ENCODE results near the gene THTPA.
A peak's percentile ranks its signal among the peaks of the same experiment; 100 is the strongest.
"Not testable (repeated sequence)": the region's sequence is repeated elsewhere in the genome, so short reads cannot be mapped to it uniquely, and the experiment has no call there.

THTPA gene

DNA sequence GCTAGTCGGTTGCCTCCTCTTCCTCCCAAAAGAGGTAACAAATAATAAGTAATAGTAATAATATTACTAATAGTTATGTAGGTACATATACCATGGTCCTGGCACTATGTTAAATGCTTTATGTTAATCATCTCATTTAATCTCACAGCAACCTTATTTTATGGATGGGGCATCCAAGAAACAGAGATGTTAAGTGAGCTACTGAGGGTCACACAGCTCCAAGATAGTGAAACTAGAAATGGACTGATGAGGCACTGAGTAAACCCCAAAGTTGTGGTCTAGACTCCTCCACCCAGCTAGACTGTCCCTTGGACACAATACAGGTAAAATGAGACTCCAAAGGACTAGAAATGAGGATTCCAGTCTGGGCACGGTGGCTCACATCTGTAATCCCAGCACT lies 19.6 kb upstream of the THTPA start:
- H3K9ac ChIP-seq (ENCODE audit: low read length): no peak overlapping the region
- H3K9me3 ChIP-seq (ENCODE audit: insufficient read depth, low read depth, low read length): no peaks in the 10 kb centered on the region
- H2BK12ac ChIP-seq (ENCODE audit: low read length): no peak overlapping the region
- H2BK5ac ChIP-seq (ENCODE audit: low read depth, low read length, poor library complexity): no peak overlapping the region
- no peaks in the 10 kb centered on the region for H3K36me3 ChIP-seq (ENCODE audit: control insufficient read depth in 1 of 2, insufficient read depth in 2 of 2, low read length in 2 of 2)
- H3K27ac ChIP-seq (ENCODE audit: low read depth, low read length): no peak overlapping the region
- no peaks in the 10 kb centered on the region for H3K79me2 ChIP-seq (ENCODE audit: control insufficient read depth, insufficient read depth, low read length, poor library complexity)
- no peak overlapping the region for H4K12ac ChIP-seq (ENCODE audit: low read depth, low read length)
- H2AK5ac ChIP-seq (ENCODE audit: low read length): no peak overlapping the region
- no peak overlapping the region for H4K91ac ChIP-seq (ENCODE audit: low read depth, low read length)
- no peak overlapping the region for H3K4ac ChIP-seq (ENCODE audit: low read depth, low read length)
- no peak overlapping the region for H2BK120ac ChIP-seq (ENCODE audit: insufficient read depth, low read length, poor library complexity)
- H3K79me1 ChIP-seq (ENCODE audit: low read length): no peaks in the 10 kb centered on the region
- H3K4me2 ChIP-seq (ENCODE audit: low read length): no peak overlapping the region
- no peak for DNase-seq
- no CpG with 5 or more reads among the region's 2 CpGs for WGBS (ENCODE audit: extremely low coverage, insufficient coverage, insufficient read length)
- no peak overlapping the region for H3K14ac ChIP-seq (ENCODE audit: low read length)
- H2AFZ ChIP-seq (ENCODE audit: insufficient read depth, low read length, poor library complexity): no peak overlapping the region
- no peaks in the 10 kb centered on the region for H3K27me3 ChIP-seq (ENCODE audit: insufficient read depth, low read length)
- no peak overlapping the region for H3K4me3 ChIP-seq (ENCODE audit: low read depth, low read length)
- H3K4me1 ChIP-seq (ENCODE audit: control insufficient read depth in 1 of 2, insufficient read depth in 2 of 2, low read length in 2 of 2): no peaks in the 10 kb centered on the region
- H3K23ac ChIP-seq (ENCODE audit: low read length): no peak overlapping the region
- no peak overlapping the region for H3K18ac ChIP-seq (ENCODE audit: low read length)
- no peak overlapping the region for H4K8ac ChIP-seq (ENCODE audit: low read depth, low read length)

- H3K4me1 ChIP-seq (ENCODE audit: control insufficient read depth in 1 of 2, insufficient read depth in 2 of 2, low read length in 2 of 2); H2BK12ac ChIP-seq (ENCODE audit: low read length); H3K27me3 ChIP-seq (ENCODE audit: insufficient read depth, low read length); H3K27ac ChIP-seq (ENCODE audit: low read depth, low read length); DNase-seq; H3K14ac ChIP-seq (ENCODE audit: low read length); H3K36me3 ChIP-seq (ENCODE audit: control insufficient read depth in 1 of 2, insufficient read depth in 2 of 2, low read length in 2 of 2); H3K4me3 ChIP-seq (ENCODE audit: low read depth, low read length); H2BK120ac ChIP-seq (ENCODE audit: insufficient read depth, low read length, poor library complexity); H3K9ac ChIP-seq (ENCODE audit: low read length); H4K12ac ChIP-seq (ENCODE audit: low read depth, low read length); H3K18ac ChIP-seq (ENCODE audit: low read length); H3K79me1 ChIP-seq (ENCODE audit: low read length); H2AK5ac ChIP-seq (ENCODE audit: low read length); H3K4me2 ChIP-seq (ENCODE audit: low read length); H3K23ac ChIP-seq (ENCODE audit: low read length); H3K9me3 ChIP-seq (ENCODE audit: insufficient read depth, low read depth, low read length); H4K8ac ChIP-seq (ENCODE audit: low read depth, low read length); H2BK5ac ChIP-seq (ENCODE audit: low read depth, low read length, poor library complexity); H4K91ac ChIP-seq (ENCODE audit: low read depth, low read length); H3K4ac ChIP-seq (ENCODE audit: low read depth, low read length); H2AFZ ChIP-seq (ENCODE audit: insufficient read depth, low read length, poor library complexity); H3K79me2 ChIP-seq (ENCODE audit: control insufficient read depth, insufficient read depth, low read length, poor library complexity): not testable (repeated sequence)
- WGBS (ENCODE audit: extremely low coverage, insufficient coverage, insufficient read length): no CpG with 5 or more reads among the region's 6 CpGs
Measured at GRCh38 chr14:23536906-23537305, 19.2 kb upstream of the THTPA start.

DNA sequence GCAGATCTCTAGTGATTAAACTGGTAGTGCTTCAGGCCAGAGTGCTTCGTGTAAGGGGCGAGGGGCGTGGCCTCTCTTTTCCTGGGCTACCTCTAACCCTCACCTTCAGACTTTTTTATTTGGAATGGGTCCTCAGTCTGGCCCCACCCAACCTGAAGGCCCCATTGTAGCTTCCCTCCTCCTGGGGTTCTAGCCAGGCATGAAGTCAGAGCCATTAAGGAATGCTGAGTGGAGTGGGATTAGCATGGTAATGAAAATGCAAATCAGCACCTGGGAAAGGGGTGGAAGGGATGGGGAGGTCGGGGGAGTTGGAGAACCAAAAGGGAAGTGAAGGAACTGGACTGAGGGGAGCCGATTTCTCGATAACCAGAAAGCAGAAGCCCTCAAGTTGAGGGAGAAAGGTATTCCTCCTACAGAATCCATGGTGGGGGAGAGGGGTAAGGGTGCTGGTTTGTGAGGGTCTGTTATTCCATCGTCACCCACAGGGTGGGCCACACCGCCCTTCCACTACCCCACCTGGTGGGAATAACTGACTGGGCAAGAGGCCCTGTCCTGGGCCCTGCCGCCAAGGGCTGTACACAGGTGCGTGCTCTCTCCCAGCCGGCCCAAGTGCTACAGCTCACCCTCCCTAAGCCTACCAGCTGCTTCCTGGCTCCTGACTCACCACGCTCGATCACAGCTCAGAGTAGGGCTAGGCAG lies 18.6 kb upstream of the THTPA start:
- Histone ChIP-seq H4K8ac (ENCODE audit: low read depth, low read length) (no peak overlapping the region), H3K18ac (ENCODE audit: low read length) (no peak overlapping the region), H4K91ac (ENCODE audit: low read depth, low read length) (no peak overlapping the region), H3K4me1 (ENCODE audit: control insufficient read depth in 1 of 2, insufficient read depth in 2 of 2, low read length in 2 of 2) (no peaks in the 10 kb centered on the region), H2AK5ac (ENCODE audit: low read length) (no peak overlapping the region), H3K79me2 (ENCODE audit: control insufficient read depth, insufficient read depth, low read length, poor library complexity) (no peaks in the 10 kb centered on the region), H3K27ac (ENCODE audit: low read depth, low read length) (no peak overlapping the region), H3K79me1 (ENCODE audit: low read length) (no peaks in the 10 kb centered on the region), H2BK12ac (ENCODE audit: low read length) (no peak overlapping the region), H3K4me2 (ENCODE audit: low read length) (no peak overlapping the region), H3K27me3 (ENCODE audit: insufficient read depth, low read length) (no peaks in the 10 kb centered on the region), H3K36me3 (ENCODE audit: control insufficient read depth in 1 of 2, insufficient read depth in 2 of 2, low read length in 2 of 2) (no peaks in the 10 kb centered on the region), H3K4me3 (ENCODE audit: low read depth, low read length) (no peak overlapping the region), H3K23ac (ENCODE audit: low read length) (no peak overlapping the region), H3K4ac (ENCODE audit: low read depth, low read length) (no peak overlapping the region), H3K9ac (ENCODE audit: low read length) (no peak overlapping the region), H2AFZ (ENCODE audit: insufficient read depth, low read length, poor library complexity) (no peak overlapping the region), H3K9me3 (ENCODE audit: insufficient read depth, low read depth, low read length) (no peaks in the 10 kb centered on the region), H2BK5ac (ENCODE audit: low read depth, low read length, poor library complexity) (no peak overlapping the region), H4K12ac (ENCODE audit: low read depth, low read length) (no peak overlapping the region), H2BK120ac (ENCODE audit: insufficient read depth, low read length, poor library complexity) (no peak overlapping the region), H3K14ac (ENCODE audit: low read length) (no peak overlapping the region)
- DNase-seq: peak in 1 of 2 donors; percentile 5
- WGBS (ENCODE audit: extremely low coverage, insufficient coverage, insufficient read length): no CpG with 5 or more reads among the region's 13 CpGs

GRCh38 chr14:23538050-23538718 lies 17.9 kb upstream of the THTPA start:
- no peaks in the 10 kb centered on the region for H3K36me3 ChIP-seq (ENCODE audit: control insufficient read depth in 1 of 2, insufficient read depth in 2 of 2, low read length in 2 of 2)
- no peak overlapping the region for H4K91ac ChIP-seq (ENCODE audit: low read depth, low read length)
- H3K9me3 ChIP-seq (ENCODE audit: insufficient read depth, low read depth, low read length): no peaks in the 10 kb centered on the region
- no peak overlapping the region for H3K4ac ChIP-seq (ENCODE audit: low read depth, low read length)
- no peak overlapping the region for H3K23ac ChIP-seq (ENCODE audit: low read length)
- no peak overlapping the region for H3K18ac ChIP-seq (ENCODE audit: low read length)
- no peak overlapping the region for H3K4me3 ChIP-seq (ENCODE audit: low read depth, low read length)
- no CpG with 5 or more reads among the region's 10 CpGs for WGBS (ENCODE audit: extremely low coverage, insufficient coverage, insufficient read length)
- no peak overlapping the region for H3K9ac ChIP-seq (ENCODE audit: low read length)
- no peak overlapping the region for H2BK120ac ChIP-seq (ENCODE audit: insufficient read depth, low read length, poor library complexity)
- DNase-seq: no peak
- H2AK5ac ChIP-seq (ENCODE audit: low read length): no peak overlapping the region
- H4K12ac ChIP-seq (ENCODE audit: low read depth, low read length): no peak overlapping the region
- no peak overlapping the region for H2BK12ac ChIP-seq (ENCODE audit: low read length)
- H3K79me1 ChIP-seq (ENCODE audit: low read length): no peaks in the 10 kb centered on the region
- H3K14ac ChIP-seq (ENCODE audit: low read length): no peak overlapping the region
- H3K4me2 ChIP-seq (ENCODE audit: low read length): no peak overlapping the region
- no peak overlapping the region for H3K27ac ChIP-seq (ENCODE audit: low read depth, low read length)
- H3K4me1 ChIP-seq (ENCODE audit: control insufficient read depth in 1 of 2, insufficient read depth in 2 of 2, low read length in 2 of 2): no peaks in the 10 kb centered on the region
- no peak overlapping the region for H2AFZ ChIP-seq (ENCODE audit: insufficient read depth, low read length, poor library complexity)
- no peaks in the 10 kb centered on the region for H3K27me3 ChIP-seq (ENCODE audit: insufficient read depth, low read length)
- H2BK5ac ChIP-seq (ENCODE audit: low read depth, low read length, poor library complexity): no peak overlapping the region
- H3K79me2 ChIP-seq (ENCODE audit: control insufficient read depth, insufficient read depth, low read length, poor library complexity): no peaks in the 10 kb centered on the region
- H4K8ac ChIP-seq (ENCODE audit: low read depth, low read length): no peak overlapping the region
